Ramos (cell line): Measurements from ENCODE around the gene HSPD1.

Source experiments
- in situ Hi-C: fragments of 300-500 bp; cut with MboI; formaldehyde crosslinking; loops from one replicate; pipeline ENCODE4 v1.14.3; 2022; ENCODE audit warnings: low sequenced_read_pairs; ENCODE audit not compliant: unreplicated experiment

Gene HSPD1

GRCh38 chr2:197499594-197500502 lies at the start of gene HSPD1, which contains the start of gene HSPE1:
HSPD1 (minus strand) TSS chr2:197499840; CDS start chr2:197498848, 992 bp downstream.
HSPE1 (plus strand) TSS chr2:197500379; CDS start chr2:197500437, 58 bp downstream.
- in situ Hi-C loops: loop anchor here (25.0 kb wide), 1 partner anchor 1313 kb away; no protein-coding TSS in a partner anchor

- in situ Hi-C loops: no loop called here
Observed at GRCh38 chr2:197548582-197548981, 48.9 kb upstream of the HSPD1 start.

GRCh38 chr2:197547163-197547900 lies 47.7 kb upstream of the HSPD1 start:
- in situ Hi-C loops: no loop called here

- in situ Hi-C loops: no loop called here
Observed at GRCh38 chr2:197543206-197543605, 43.6 kb upstream of the HSPD1 start.

GRCh38 chr2:197539734-197540133 lies 40.1 kb upstream of the HSPD1 start:
- in situ Hi-C loops: no loop called here

- in situ Hi-C loops: no loop called here
Observed at GRCh38 chr2:197538412-197538811, 38.8 kb upstream of the HSPD1 start.

GRCh38 chr2:197517150-197517549 lies 17.5 kb upstream of the HSPD1 start:
- in situ Hi-C loops: loop anchor here (25.0 kb wide), 1 partner anchor 1330 kb away; no protein-coding TSS in a partner anchor

GRCh38 chr2:197516393-197516761 lies 16.7 kb upstream of the HSPD1 start:
- in situ Hi-C loops: loop anchor here (25.0 kb wide), 1 partner anchor 1329 kb away; no protein-coding TSS in a partner anchor

GRCh38 chr2:197515739-197516392 lies 16.2 kb upstream of the HSPD1 start, which contains the start of gene MOB4:
MOB4 (plus strand) TSS chr2:197516066; CDS start chr2:197516087, 21 bp downstream.
- in situ Hi-C loops: loop anchor here (25.0 kb wide), 1 partner anchor 1329 kb away; no protein-coding TSS in a partner anchor

GRCh38 chr2:197515315-197515738 lies 15.7 kb upstream of the HSPD1 start:
- in situ Hi-C loops: loop anchor here (25.0 kb wide), 1 partner anchor 1328 kb away; no protein-coding TSS in a partner anchor

GRCh38 chr2:197514754-197515153 lies 15.1 kb upstream of the HSPD1 start:
- in situ Hi-C loops: loop anchor here (25.0 kb wide), 1 partner anchor 1327 kb away; no protein-coding TSS in a partner anchor

- in situ Hi-C loops: loop anchor here (25.0 kb wide), 1 partner anchor 1327 kb away; no protein-coding TSS in a partner anchor
Observed at GRCh38 chr2:197513915-197514314, 14.3 kb upstream of the HSPD1 start.

GRCh38 chr2:197506658-197507057 lies 7.0 kb upstream of the HSPD1 start:
- in situ Hi-C loops: loop anchor here (25.0 kb wide), 1 partner anchor 1319 kb away; no protein-coding TSS in a partner anchor

GRCh38 chr2:197504512-197504911 lies 4.9 kb upstream of the HSPD1 start:
- in situ Hi-C loops: loop anchor here (25.0 kb wide), 1 partner anchor 1317 kb away; no protein-coding TSS in a partner anchor

- in situ Hi-C loops: loop anchor here (25.0 kb wide), 1 partner anchor 1317 kb away; no protein-coding TSS in a partner anchor
Observed at GRCh38 chr2:197504000-197504399, 4.4 kb upstream of the HSPD1 start.

- in situ Hi-C loops: loop anchor here (25.0 kb wide), 1 partner anchor 1315 kb away; no protein-coding TSS in a partner anchor
Observed at GRCh38 chr2:197502685-197503084, 3.0 kb upstream of the HSPD1 start.

GRCh38 chr2:197502201-197502600 lies 2.6 kb upstream of the HSPD1 start:
- in situ Hi-C loops: loop anchor here (25.0 kb wide), 1 partner anchor 1315 kb away; no protein-coding TSS in a partner anchor

- in situ Hi-C loops: loop anchor here (25.0 kb wide), 1 partner anchor 1313 kb away; no protein-coding TSS in a partner anchor
Observed at GRCh38 chr2:197500503-197501131, 977 bp upstream of the HSPD1 start.
